Measurements from ENCODE around the gene SELENOW.
"Not testable (repeated sequence)": the region's sequence is repeated elsewhere in the genome, so short reads cannot be mapped to it uniquely, and the experiment has no call there.

SELENOW gene

GRCh38 chr19:47778049-47778953, at the start of gene SELENOW:
Gene SELENOW (plus strand): TSS chr19:47778703. CDS start chr19:47778786, 83 bp downstream.
- Mint-ChIP-seq H3K4me3 (peak within 1 kb of the TSS; percentile 95), H3K27me3 (no peaks in the 10 kb centered on the region), H3K36me3 (ENCODE audit: insufficient read depth) (peaks cover 16% of the 10 kb centered on the region), H3K27ac (ENCODE audit: low read depth) (peak within 1 kb of the TSS; percentile 91), H3K9me3 (no peaks in the 10 kb centered on the region), H3K4me1 (peaks cover 28% of the 10 kb centered on the region)
- DNase-seq (ENCODE audit: low spot score in 2 of 2) (peak; percentile 66 to 73), ATAC-seq (replicated peaks; ENCODE audit: extremely low read depth, poor library complexity, severe bottlenecking) (peak; percentile 91)

GRCh38 chr19:47729468-47729798, 49.1 kb upstream of the SELENOW start:
- H3K9me3 Mint-ChIP-seq, result no peaks in the 10 kb centered on the region
- H3K27me3 Mint-ChIP-seq, result peaks cover 49% of the 10 kb centered on the region
- no peak for ATAC-seq (replicated peaks; ENCODE audit: extremely low read depth, poor library complexity, severe bottlenecking)
- peaks cover 17% of the 10 kb centered on the region for H3K4me1 Mint-ChIP-seq
- peak overlapping the region; percentile 29 for H3K4me3 Mint-ChIP-seq
- no peak for DNase-seq (ENCODE audit: low spot score in 2 of 2)
- no peak overlapping the region for H3K27ac Mint-ChIP-seq (ENCODE audit: low read depth)
- H3K36me3 Mint-ChIP-seq (ENCODE audit: insufficient read depth), result peaks cover 2% of the 10 kb centered on the region

- peaks cover 2% of the 10 kb centered on the region for H3K36me3 Mint-ChIP-seq (ENCODE audit: insufficient read depth)
- no peak for ATAC-seq (replicated peaks; ENCODE audit: extremely low read depth, poor library complexity, severe bottlenecking)
- H3K27me3 Mint-ChIP-seq, result peaks cover 51% of the 10 kb centered on the region
- H3K27ac Mint-ChIP-seq (ENCODE audit: low read depth), result no peak overlapping the region
- no peaks in the 10 kb centered on the region for H3K9me3 Mint-ChIP-seq
- DNase-seq (ENCODE audit: low spot score in 2 of 2), result no peak
- H3K4me3 Mint-ChIP-seq, result peak overlapping the region; percentile 29
- H3K4me1 Mint-ChIP-seq, result peaks cover 17% of the 10 kb centered on the region
Observed at GRCh38 chr19:47729799-47730520, 48.5 kb upstream of the SELENOW start.

GRCh38 chr19:47730521-47730889, 48.0 kb upstream of the SELENOW start:
- peaks cover 17% of the 10 kb centered on the region for H3K4me1 Mint-ChIP-seq
- peak overlapping the region; percentile 7 for H3K4me3 Mint-ChIP-seq
- no peak overlapping the region for H3K27ac Mint-ChIP-seq (ENCODE audit: low read depth)
- no peak for DNase-seq (ENCODE audit: low spot score in 2 of 2)
- ATAC-seq (replicated peaks; ENCODE audit: extremely low read depth, poor library complexity, severe bottlenecking), result no peak
- peaks cover 51% of the 10 kb centered on the region for H3K27me3 Mint-ChIP-seq
- peaks cover 2% of the 10 kb centered on the region for H3K36me3 Mint-ChIP-seq (ENCODE audit: insufficient read depth)
- no peaks in the 10 kb centered on the region for H3K9me3 Mint-ChIP-seq

- Mint-ChIP-seq H3K4me3 (no peak overlapping the region), H3K27ac (ENCODE audit: low read depth) (no peak overlapping the region), H3K27me3 (peaks cover 51% of the 10 kb centered on the region), H3K36me3 (ENCODE audit: insufficient read depth) (peaks cover 2% of the 10 kb centered on the region), H3K9me3 (no peaks in the 10 kb centered on the region), H3K4me1 (peaks cover 17% of the 10 kb centered on the region)
- ATAC-seq (replicated peaks; ENCODE audit: extremely low read depth, poor library complexity, severe bottlenecking) (no peak), DNase-seq (ENCODE audit: low spot score in 2 of 2) (no peak)
Observed at GRCh38 chr19:47730910-47731309, 47.6 kb upstream of the SELENOW start.

GRCh38 chr19:47735131-47735530, 43.4 kb upstream of the SELENOW start:
- H3K27me3 Mint-ChIP-seq, result peaks cover 35% of the 10 kb centered on the region
- H3K4me1 Mint-ChIP-seq, result peaks cover 4% of the 10 kb centered on the region
- H3K36me3 Mint-ChIP-seq (ENCODE audit: insufficient read depth), result peaks cover 2% of the 10 kb centered on the region
- no peak for ATAC-seq (replicated peaks; ENCODE audit: extremely low read depth, poor library complexity, severe bottlenecking)
- no peaks in the 10 kb centered on the region for H3K9me3 Mint-ChIP-seq
- no peak overlapping the region for H3K4me3 Mint-ChIP-seq
- DNase-seq (ENCODE audit: low spot score in 2 of 2), result no peak
- H3K27ac Mint-ChIP-seq (ENCODE audit: low read depth), result no peak overlapping the region

- ATAC-seq (replicated peaks; ENCODE audit: extremely low read depth, poor library complexity, severe bottlenecking) (no peak), DNase-seq (ENCODE audit: low spot score in 2 of 2) (no peak)
- H3K27ac Mint-ChIP-seq (ENCODE audit: low read depth), result no peak overlapping the region
- H3K4me1 Mint-ChIP-seq, result peaks cover 10% of the 10 kb centered on the region
- H3K36me3 Mint-ChIP-seq (ENCODE audit: insufficient read depth), result peaks cover 10% of the 10 kb centered on the region
- H3K27me3 Mint-ChIP-seq, result peaks cover 8% of the 10 kb centered on the region
- H3K9me3 Mint-ChIP-seq, result no peaks in the 10 kb centered on the region
- H3K4me3 Mint-ChIP-seq, result no peak overlapping the region
Observed at GRCh38 chr19:47740866-47741519, 37.5 kb upstream of the SELENOW start.

- peaks cover 11% of the 10 kb centered on the region for H3K36me3 Mint-ChIP-seq (ENCODE audit: insufficient read depth)
- H3K9me3 Mint-ChIP-seq, result no peaks in the 10 kb centered on the region
- no peak for DNase-seq (ENCODE audit: low spot score in 2 of 2)
- H3K27ac Mint-ChIP-seq (ENCODE audit: low read depth), result no peak overlapping the region
- ATAC-seq (replicated peaks; ENCODE audit: extremely low read depth, poor library complexity, severe bottlenecking), result no peak
- H3K27me3 Mint-ChIP-seq, result peaks cover 1% of the 10 kb centered on the region
- no peak overlapping the region for H3K4me3 Mint-ChIP-seq
- peaks cover 10% of the 10 kb centered on the region for H3K4me1 Mint-ChIP-seq
Observed at GRCh38 chr19:47741544-47742140, 36.9 kb upstream of the SELENOW start.

GRCh38 chr19:47742634-47743033, 35.9 kb upstream of the SELENOW start:
- Mint-ChIP-seq H3K9me3 (no peaks in the 10 kb centered on the region), H3K36me3 (ENCODE audit: insufficient read depth) (peaks cover 14% of the 10 kb centered on the region), H3K27ac (ENCODE audit: low read depth) (no peak overlapping the region), H3K4me1 (peaks cover 10% of the 10 kb centered on the region), H3K4me3 (peak overlapping the region; percentile 70), H3K27me3 (no peaks in the 10 kb centered on the region)
- DNase-seq (ENCODE audit: low spot score in 2 of 2) (no peak), ATAC-seq (replicated peaks; ENCODE audit: extremely low read depth, poor library complexity, severe bottlenecking) (no peak)

GRCh38 chr19:47745010-47745901, 33.2 kb upstream of the SELENOW start, which contains the start of gene NOP53:
Gene NOP53 (plus strand): TSS chr19:47745546. CDS start chr19:47745560, 14 bp downstream.
- peaks cover 34% of the 10 kb centered on the region for H3K36me3 Mint-ChIP-seq (ENCODE audit: insufficient read depth)
- peaks cover 25% of the 10 kb centered on the region for H3K4me1 Mint-ChIP-seq

GRCh38 chr19:47746129-47746528, 32.4 kb upstream of the SELENOW start:
- H3K36me3 Mint-ChIP-seq (ENCODE audit: insufficient read depth), result peaks cover 38% of the 10 kb centered on the region
- ATAC-seq (replicated peaks; ENCODE audit: extremely low read depth, poor library complexity, severe bottlenecking); DNase-seq (ENCODE audit: low spot score in 2 of 2); H3K9me3 Mint-ChIP-seq; H3K27me3 Mint-ChIP-seq: not testable (repeated sequence)
- H3K4me3 Mint-ChIP-seq, result peak overlapping the region; percentile 99
- peaks cover 29% of the 10 kb centered on the region for H3K4me1 Mint-ChIP-seq
- peak overlapping the region; percentile 100 for H3K27ac Mint-ChIP-seq (ENCODE audit: low read depth)

More at GRCh38 chr19:47745010-47745901, 33.2 kb upstream of the SELENOW start, which contains the start of gene NOP53:
- Mint-ChIP-seq H3K27me3 (no peaks in the 10 kb centered on the region), H3K9me3 (no peaks in the 10 kb centered on the region), H3K27ac (ENCODE audit: low read depth) (peak within 1 kb of the TSS; percentile 100), H3K4me3 (peak within 1 kb of the TSS; percentile 99)
- DNase-seq (ENCODE audit: low spot score in 2 of 2) (peak; percentile 97), ATAC-seq (replicated peaks; ENCODE audit: extremely low read depth, poor library complexity, severe bottlenecking) (peak; percentile 84)
